Naive B cell (primary cell): ENCODE measurements around the gene FAM209A. TPM values are rescaled to one million over a fixed set of nuclear protein-coding genes. Genes with fewer than 3 reads are reported as not detected.
"Not testable (repeated sequence)": the region's sequence is repeated elsewhere in the genome, so short reads cannot be mapped to it uniquely, and the experiment has no call there.

Experiments used
- ATAC-seq, 2 donors: fragments of 150-1000 bp; cut with Tn5 transposase; 2 replicates each; pipeline ENCODE4 v1.10.0; 2021; ENCODE audit warnings: low read depth in 2 of 2, mild to moderate bottlenecking in 2 of 2, moderate library complexity in 2 of 2
- DNase-seq: peaks from one replicate; pipeline ENCODE4 v3.0.0; 2022
- H3K27ac Mint-ChIP-seq, 6 donors: one replicate each; pipeline ENCODE4 v1.8.0; 2020 to 2022; ENCODE audit warnings: mild to moderate bottlenecking in 6 of 6, mixed read lengths in 6 of 6, moderate library complexity in 5 of 6, inconsistent platforms in 2 of 6
- H3K27me3 Mint-ChIP-seq, 3 donors: one replicate each; pipeline ENCODE4 v1.8.0; 2021 to 2022; ENCODE audit warnings: mixed read lengths in 3 of 3, mild to moderate bottlenecking in 1 of 3
- H3K36me3 Mint-ChIP-seq, 2 donors: one replicate each; pipeline ENCODE4 v1.8.0; 2020 to 2022; ENCODE audit warnings: mixed read lengths in 2 of 2, inconsistent platforms in 1 of 2, mild to moderate bottlenecking in 1 of 2
- H3K4me1 Mint-ChIP-seq, 3 donors: one replicate each; pipeline ENCODE4 v1.8.0; 2020 to 2022; ENCODE audit warnings: mixed read lengths in 3 of 3, inconsistent platforms in 1 of 3, mild to moderate bottlenecking in 1 of 3, moderate library complexity in 1 of 3
- H3K4me3 Mint-ChIP-seq, 8 donors: one replicate each; pipeline ENCODE4 v1.8.0; 2020 to 2022; ENCODE audit warnings: mild to moderate bottlenecking in 8 of 8, mixed read lengths in 8 of 8, moderate library complexity in 8 of 8, inconsistent platforms in 2 of 8
- H3K9me3 Mint-ChIP-seq, 7 donors: one replicate each; pipeline ENCODE4 v1.8.0; 2020 to 2022; ENCODE audit warnings: mixed read lengths in 7 of 7, mild to moderate bottlenecking in 5 of 7, inconsistent platforms in 2 of 7, moderate library complexity in 1 of 7
- polyA plus RNA-seq, 6 donors: library from polyadenylated mRNA; unstranded; fragments of 300-500 nt; fragmentation: Illumina TruSeq; gene quantifications; one replicate each; pipeline ENCODE4 v1.2.3, GENCODE V29; 2021; ENCODE audit warnings: low read depth in 6 of 6

FAM209A gene
- polyA plus RNA-seq, 6 donors from 2014 or later, result 0.38 to 1.1 (median 0.73) TPM; not detected in 2

- Mint-ChIP-seq H3K4me1 (peaks cover 6 to 8% (median 8%) of the 10 kb centered on the region in 3 donors), H3K27me3 (peaks cover 0 to 5% (median 0%) of the 10 kb centered on the region in 3 donors), H3K9me3 (no peaks in the 10 kb centered on the region), H3K27ac (peak overlapping the region in 3 of 6 donors; percentile 23 to 83 (median 37)), H3K4me3 (no peak overlapping the region), H3K36me3 (no peaks in the 10 kb centered on the region)
- ATAC-seq, result no peak
- DNase-seq, result no peak
Measured at GRCh38 chr20:56554869-56555268, 30.3 kb downstream of the FAM209A start.

DNA sequence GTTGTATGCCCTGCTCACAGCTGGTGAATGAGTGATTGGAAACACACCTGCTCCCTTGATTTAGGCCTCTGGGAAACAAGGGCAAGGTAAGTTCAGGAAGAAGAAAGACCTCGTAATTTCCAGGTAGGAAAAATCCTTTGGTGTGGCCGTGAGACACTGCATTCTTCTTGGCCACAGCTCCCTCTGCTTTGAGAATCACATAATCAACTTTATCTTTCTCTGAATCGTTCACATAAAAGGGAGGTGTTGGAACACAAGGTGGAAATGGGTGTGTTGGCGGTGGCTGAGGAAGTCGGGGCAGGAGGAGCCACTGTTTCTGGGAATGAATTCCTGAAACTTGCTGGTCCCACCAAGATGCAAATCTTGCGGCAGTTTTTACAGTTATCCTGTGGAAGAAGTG is 34.4 kb downstream of the FAM209A start:
- H3K4me1 Mint-ChIP-seq, result peaks cover 6 to 8% (median 8%) of the 10 kb centered on the region in 3 donors
- no peak for ATAC-seq
- no peak for DNase-seq
- no peak overlapping the region for H3K27ac Mint-ChIP-seq
- no peak overlapping the region for H3K4me3 Mint-ChIP-seq
- H3K36me3 Mint-ChIP-seq, result no peaks in the 10 kb centered on the region
- H3K27me3 Mint-ChIP-seq, result no peaks in the 10 kb centered on the region
- H3K9me3 Mint-ChIP-seq, result no peaks in the 10 kb centered on the region

- H3K27ac Mint-ChIP-seq, DNase-seq, H3K27me3 Mint-ChIP-seq, ATAC-seq, H3K4me1 Mint-ChIP-seq, H3K36me3 Mint-ChIP-seq, H3K9me3 Mint-ChIP-seq, H3K4me3 Mint-ChIP-seq: not testable (repeated sequence)
Measured at GRCh38 chr20:56564526-56564925, 40.0 kb downstream of the FAM209A start.

- H3K4me3 Mint-ChIP-seq, result no peak overlapping the region
- H3K27ac Mint-ChIP-seq, result no peak overlapping the region
- ATAC-seq (no peak), DNase-seq (no peak)
- no peaks in the 10 kb centered on the region for H3K36me3 Mint-ChIP-seq
- peaks cover 7 to 11% (median 9%) of the 10 kb centered on the region in 3 donors for H3K27me3 Mint-ChIP-seq
- H3K4me1 Mint-ChIP-seq, result no peaks in the 10 kb centered on the region
- H3K9me3 Mint-ChIP-seq, result no peaks in the 10 kb centered on the region
Measured at GRCh38 chr20:56565511-56565910, 41.0 kb downstream of the FAM209A start.

- DNase-seq, result no peak
- no peak overlapping the region for H3K27ac Mint-ChIP-seq
- no peaks in the 10 kb centered on the region for H3K36me3 Mint-ChIP-seq
- H3K4me1 Mint-ChIP-seq, result no peaks in the 10 kb centered on the region
- no peak for ATAC-seq
- H3K9me3 Mint-ChIP-seq, result peaks cover 0 to 4% (median 0%) of the 10 kb centered on the region in 7 donors
- peaks cover 13 to 16% (median 13%) of the 10 kb centered on the region in 3 donors for H3K27me3 Mint-ChIP-seq
- no peak overlapping the region for H3K4me3 Mint-ChIP-seq
Measured at GRCh38 chr20:56566621-56567020, 42.1 kb downstream of the FAM209A start.

DNA sequence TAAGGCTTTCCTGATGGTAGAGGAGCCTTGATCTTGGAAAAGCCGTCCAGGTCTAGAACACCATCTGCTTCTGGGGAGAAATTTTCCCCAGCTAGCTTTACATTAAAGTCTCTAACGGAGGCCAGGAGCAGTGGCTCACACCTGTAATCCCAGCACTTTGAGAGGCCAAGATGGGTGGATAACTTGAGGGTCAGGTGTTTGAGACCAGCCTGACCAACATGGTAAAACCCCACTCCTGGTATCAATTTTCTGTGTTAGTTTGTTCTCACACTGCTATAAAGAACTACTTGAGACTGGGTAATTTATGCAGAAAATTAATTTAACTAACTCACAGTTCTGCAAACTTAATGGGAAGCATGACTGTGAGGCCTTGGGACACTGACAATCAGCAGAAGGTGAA is 46.3 kb downstream of the FAM209A start:
- Mint-ChIP-seq H3K4me3 (no peak overlapping the region), H3K9me3 (peaks cover 0 to 4% (median 0%) of the 10 kb centered on the region in 7 donors), H3K27me3 (peaks cover 17 to 45% (median 30%) of the 10 kb centered on the region in 3 donors), H3K27ac (no peak overlapping the region), H3K4me1 (peaks cover 0 to 4% (median 0%) of the 10 kb centered on the region in 3 donors), H3K36me3 (no peaks in the 10 kb centered on the region)
- ATAC-seq (no peak), DNase-seq (no peak)

DNA sequence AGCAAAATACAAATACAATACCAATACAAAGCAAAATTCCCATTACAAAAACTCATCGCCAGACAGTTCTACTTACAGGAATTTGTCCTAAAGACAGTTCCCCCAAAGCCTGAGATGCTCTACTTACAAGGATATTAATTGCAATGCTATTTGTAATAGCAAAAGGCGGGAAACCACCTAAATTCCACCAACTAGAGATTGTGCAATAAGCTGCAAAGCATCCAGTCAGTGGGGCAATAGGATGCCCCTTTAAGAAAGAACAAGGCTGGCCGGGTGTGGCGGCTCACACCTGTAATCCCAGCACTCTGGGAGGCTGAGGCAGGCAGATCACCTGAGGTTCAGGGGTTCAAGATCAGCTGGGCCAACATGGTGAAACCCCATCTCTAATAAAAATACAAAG is 47.6 kb downstream of the FAM209A start:
- Mint-ChIP-seq H3K36me3 (no peaks in the 10 kb centered on the region), H3K9me3 (peaks cover 0 to 4% (median 0%) of the 10 kb centered on the region in 7 donors), H3K27me3 (peaks cover 17 to 52% (median 35%) of the 10 kb centered on the region in 3 donors), H3K4me3 (no peak overlapping the region), H3K4me1 (peaks cover 0 to 4% (median 0%) of the 10 kb centered on the region in 3 donors), H3K27ac (no peak overlapping the region)
- DNase-seq (no peak), ATAC-seq (no peak)

DNA sequence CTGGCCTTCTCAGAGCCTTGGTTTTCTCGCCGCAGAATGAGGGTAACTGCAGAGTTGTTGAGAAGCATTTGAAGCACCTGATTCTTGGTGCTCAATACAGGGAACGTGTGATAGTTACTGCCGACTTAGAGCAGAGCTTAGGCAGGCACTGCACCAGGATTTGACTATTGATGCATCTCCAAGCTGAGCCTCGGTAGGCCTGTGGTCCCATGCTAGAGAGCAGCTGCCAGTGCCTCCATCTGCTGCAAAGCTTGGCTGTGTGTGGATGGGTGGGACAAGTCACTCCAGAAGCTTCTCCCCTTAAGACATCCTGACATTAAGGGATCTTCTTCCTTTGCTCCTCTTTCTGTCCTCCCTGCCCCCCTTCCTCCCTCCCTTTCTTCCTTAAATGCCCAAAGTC is 49.4 kb downstream of the FAM209A start:
- ATAC-seq (no peak), DNase-seq (no peak)
- Mint-ChIP-seq H3K27me3 (peaks cover 11 to 45% (median 28%) of the 10 kb centered on the region in 3 donors), H3K4me3 (no peak overlapping the region), H3K9me3 (peaks cover 0 to 4% (median 0%) of the 10 kb centered on the region in 7 donors), H3K4me1 (peaks cover 0 to 4% (median 0%) of the 10 kb centered on the region in 3 donors), H3K36me3 (no peaks in the 10 kb centered on the region), H3K27ac (no peak overlapping the region)

GRCh38 chr20:56574531-56575142 is 50.1 kb downstream of the FAM209A start:
- Mint-ChIP-seq H3K4me3 (no peak overlapping the region), H3K36me3 (no peaks in the 10 kb centered on the region), H3K27ac (no peak overlapping the region), H3K4me1 (peaks cover 0 to 4% (median 0%) of the 10 kb centered on the region in 3 donors), H3K27me3 (peaks cover 11 to 45% (median 28%) of the 10 kb centered on the region in 3 donors), H3K9me3 (peaks cover 0 to 4% (median 0%) of the 10 kb centered on the region in 7 donors)
- ATAC-seq, result no peak
- no peak for DNase-seq

GRCh38 chr20:56575157-56575556 is 50.6 kb downstream of the FAM209A start:
- DNase-seq, result no peak
- no peak for ATAC-seq
- Mint-ChIP-seq H3K27me3 (peaks cover 7 to 50% (median 30%) of the 10 kb centered on the region in 3 donors), H3K4me3 (peak overlapping the region in 1 of 8 donors; percentile 48), H3K9me3 (peaks cover 0 to 4% (median 0%) of the 10 kb centered on the region in 7 donors), H3K27ac (no peak overlapping the region), H3K4me1 (peaks cover 0 to 4% (median 0%) of the 10 kb centered on the region in 3 donors), H3K36me3 (no peaks in the 10 kb centered on the region)

Other genes with a start within 250 kb of the FAM209A start
- 10 to 100 TPM; 10.5 to 25.6 (median 13.6) TPM for gene FAM210B, start 165.8 kb upstream of the FAM209A start, polyA plus RNA-seq
- gene AURKA, start 132.5 kb upstream of the FAM209A start, polyA plus RNA-seq, result 1 to 10 TPM in 2 of 6 donors, under 1 TPM in 3, not detected in 1; 0.13 to 1.6 (median 0.96) TPM
- gene CSTF1, start 132.1 kb upstream of the FAM209A start, polyA plus RNA-seq, result 10 to 100 TPM; 23.6 to 38.0 (median 26.5) TPM
- gene CASS4, start 112.5 kb upstream of the FAM209A start, polyA plus RNA-seq, result under 1 TPM in 4 of 6 donors, not detected in 2; 0.20 to 0.46 (median 0.28) TPM
- 100 to 1,000 TPM; 130 to 152 (median 141) TPM for gene RTF2, start 56.1 kb upstream of the FAM209A start, polyA plus RNA-seq
- under 1 TPM in 2 of 6 donors, not detected in 4; 0.62 to 0.73 TPM for gene FAM209B, start 8.5 kb downstream of the FAM209A start, polyA plus RNA-seq
- not detected for gene TFAP2C, start 104.6 kb downstream of the FAM209A start, polyA plus RNA-seq